ENCODE results near the gene TM4SF5. TPM values are rescaled to one million over a fixed set of nuclear protein-coding genes. Genes with fewer than 3 reads are reported as not detected.

The TM4SF5 gene
- total RNA-seq, 1 experiment from 2014 or later = not detected

DNA sequence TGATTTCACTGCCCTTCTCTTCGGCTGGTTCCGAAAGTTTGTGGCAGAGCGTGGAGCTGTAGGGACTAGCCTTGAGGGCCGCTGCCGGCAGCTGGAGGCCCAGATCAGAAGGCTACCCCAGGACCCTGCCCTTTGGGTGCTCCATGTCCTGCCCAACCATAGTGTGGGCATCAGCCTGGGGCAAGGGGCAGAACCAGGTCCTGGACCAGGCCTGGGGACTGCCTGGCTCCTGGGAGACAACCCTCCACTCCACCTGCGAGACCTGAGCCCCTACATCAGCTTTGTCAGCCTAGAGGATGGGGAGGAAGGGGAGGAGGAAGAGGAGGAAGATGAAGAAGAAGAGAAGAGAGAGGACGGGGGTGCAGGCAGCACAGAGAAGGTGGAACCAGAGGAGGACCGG lies 31.1 kb upstream of the TM4SF5 start:
- H2AFZ ChIP-seq (ENCODE audit: low read depth, low read length, poor library complexity, severe bottlenecking) = no peak overlapping the region
- ATAC-seq (no peak), DNase-seq (ENCODE audit: low read depth, low spot score) (no peak)
- H3K4me1 ChIP-seq (ENCODE audit: control insufficient read depth in 1 of 2, insufficient read depth in 2 of 2, low read length in 2 of 2) = peaks cover 11 to 25% of the 10 kb centered on the region in 2 experiments
- no peaks in the 10 kb centered on the region for H3K27me3 ChIP-seq (ENCODE audit: insufficient read depth, low read length)
- BruUV-seq (replicated peaks) = no TSS peak
- no peaks in the 10 kb centered on the region for H4K20me1 ChIP-seq (ENCODE audit: insufficient read depth)
- H3K9me3 ChIP-seq (ENCODE audit: control insufficient read depth in 1 of 2, insufficient read depth in 1 of 2, low read depth in 1 of 2, low read length in 2 of 2) = no peaks in the 10 kb centered on the region
- no peaks in the 10 kb centered on the region; the same call in 1 of the 2 replicates for H3K79me2 ChIP-seq (ENCODE audit: insufficient read depth, low read length)
- RAD21 ChIA-PET (ENCODE audit: low non-redundant PET in 1 of 2, low total read pairs in 2 of 2, uncharacterized antibody in 2 of 2, unreplicated experiment in 2 of 2) = no interaction called here
- no peaks in the 10 kb centered on the region for H3K9me2 ChIP-seq (ENCODE audit: insufficient read depth)
- H3K36me3 ChIP-seq (ENCODE audit: control insufficient read depth in 1 of 2, insufficient read depth in 2 of 2, low read length in 2 of 2) = no peaks in the 10 kb centered on the region
- CTCF ChIA-PET = no interaction called here
- no peak overlapping the region for H3K27ac ChIP-seq (ENCODE audit: low read depth, low read length)
- H3K4me2 ChIP-seq (ENCODE audit: low read length) = peak overlapping the region; percentile 99
- intact Hi-C loops (cut with micrococcal nuclease) = no loop called here
- TF ChIP-seq EZH2phosphoT487 (IDR thresholded peaks at IDR 0.05; ENCODE audit: borderline replicate concordance) = no peak
- no peak for TF ChIP-seq RAD21 (IDR thresholded peaks at IDR 0.05; ENCODE audit: low read depth)
- no peak for TF ChIP-seq ELF1 (IDR thresholded peaks at IDR 0.05; ENCODE audit: borderline replicate concordance, low read depth)
- no peak for TF ChIP-seq SIN3A (IDR thresholded peaks at IDR 0.05; ENCODE audit: low read depth)
- TF ChIP-seq SRF (IDR thresholded peaks at IDR 0.05; ENCODE audit: low read depth) = no peak
- TF ChIP-seq MAX (IDR thresholded peaks at IDR 0.05) = no peak
- no peak for TF ChIP-seq ZBTB33 (IDR thresholded peaks at IDR 0.05; ENCODE audit: extremely low read depth, insufficient replicate concordance, low read length)
- TF ChIP-seq POLR2A (IDR thresholded peaks at IDR 0.05; ENCODE audit: borderline replicate concordance, extremely low read depth, insufficient read depth, insufficient read length) = no peak
- TF ChIP-seq CEBPB (IDR thresholded peaks at IDR 0.05; ENCODE audit: low read depth) = no peak
- TF ChIP-seq EGR1 (IDR thresholded peaks at IDR 0.05; ENCODE audit: low read depth) = no peak
- TF ChIP-seq POLR2AphosphoS5 (IDR thresholded peaks at IDR 0.05; ENCODE audit: low read depth, low read length) = no peak
- no peak for TF ChIP-seq TCF7L2 (IDR thresholded peaks at IDR 0.05; ENCODE audit: borderline replicate concordance, extremely low read depth, insufficient read depth, insufficient read length)
- TF ChIP-seq YY1 (IDR thresholded peaks at IDR 0.05; ENCODE audit: extremely low read depth, insufficient replicate concordance, low read depth, low read length) = no peak
- no peak for TF ChIP-seq CBX3 (IDR thresholded peaks at IDR 0.05; ENCODE audit: low read depth)
- TF ChIP-seq JUND (IDR thresholded peaks at IDR 0.05) = no peak
- no peak for TF ChIP-seq ZNF274 (IDR thresholded peaks at IDR 0.05; ENCODE audit: low read depth, low read length)
- no peak overlapping the region; the same call in 1 of the 2 replicates for H3K9ac ChIP-seq (ENCODE audit: low read length)
- peak overlapping the region in 1 of 2 experiments; percentile 73; a peak in 1 of 4 replicates for H3K4me3 ChIP-seq (replicated peaks in 1 of 2; ENCODE audit: low read depth in 1 of 2, low read length in 2 of 2)
- POLR2A ChIA-PET = no interaction called here
